ENCODE data around the gene GDF3. TPM values are rescaled to one million over a fixed set of nuclear protein-coding genes. Genes with fewer than 3 reads are reported as not detected.

The GDF3 gene
- total and polyA plus RNA-seq, 2 donors (not counting 1 experiment from before 2014, with no cell fraction given): not detected

DNA sequence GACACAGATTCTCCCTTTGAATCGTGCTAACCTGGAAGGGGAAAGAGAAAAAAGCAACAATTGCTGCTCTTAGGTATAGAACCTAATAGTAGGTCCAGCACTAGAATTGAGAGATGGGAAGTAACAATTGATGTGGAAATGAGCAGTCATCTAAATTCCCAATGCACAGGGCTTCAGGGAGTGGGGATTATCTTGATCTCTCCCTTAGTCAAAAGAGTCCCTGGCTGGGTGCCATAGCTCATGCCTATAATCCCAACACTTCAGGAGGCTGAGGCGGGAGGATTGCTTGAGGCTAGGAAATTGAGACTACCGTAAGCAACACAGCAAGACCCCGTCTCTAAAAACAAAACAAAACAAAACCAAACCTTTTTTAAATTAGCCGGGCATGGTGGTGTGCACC lies 33.8 kb downstream of the GDF3 start:
- 90% methylated on average over 5 of the region's 5 CpGs for WGBS (ENCODE audit: insufficient coverage)
- no peak overlapping the region for H2AFZ ChIP-seq (ENCODE audit: insufficient read depth, low read depth, low read length, poor library complexity, severe bottlenecking)
- no peaks in the 10 kb centered on the region for H4K20me1 ChIP-seq (ENCODE audit: control insufficient read depth, insufficient read depth, low read length, poor library complexity, severe bottlenecking)

DNA sequence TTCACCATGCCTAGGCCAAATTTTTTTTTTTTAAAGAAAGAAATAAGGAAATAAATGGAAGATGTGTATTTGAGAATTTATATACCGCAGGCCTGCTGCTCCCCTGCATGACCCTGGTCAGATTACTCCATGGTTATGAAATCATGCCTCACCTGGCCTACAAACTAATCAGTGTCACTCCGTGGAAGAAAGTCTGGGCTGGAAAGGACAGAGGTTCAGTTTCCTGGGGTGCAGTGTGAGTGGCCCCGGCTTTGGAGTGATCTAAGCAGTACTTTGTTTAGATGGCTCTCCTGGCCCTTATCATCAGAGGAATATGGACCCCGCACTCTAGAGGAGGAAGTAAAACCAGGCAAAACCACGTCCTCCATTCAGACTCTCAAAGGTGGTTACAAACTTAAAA lies 39.5 kb downstream of the GDF3 start:
- peaks cover 4 to 12% of the 10 kb centered on the region in 2 donors for H3K4me1 ChIP-seq (ENCODE audit: control insufficient read depth in 2 of 2, insufficient read depth in 2 of 2, low read length in 2 of 2)
- 30% methylated on average over 4 of the region's 5 CpGs for WGBS (ENCODE audit: insufficient coverage)
- H3K36me3 ChIP-seq (replicated peaks in 1 of 2; ENCODE audit: control extremely low read depth in 1 of 2, control insufficient read depth in 1 of 2, extremely low read depth in 1 of 2, insufficient read depth in 2 of 2, low read length in 1 of 2): no peaks in the 10 kb centered on the region
- no peaks in the 10 kb centered on the region for H3K9me3 Mint-ChIP-seq (ENCODE audit: insufficient read depth)
- no peak overlapping the region for H3K4me3 Mint-ChIP-seq
- POLR2A ChIA-PET: no interaction called here
- H3K27ac ChIP-seq (ENCODE audit: low read length in 2 of 2): no peak overlapping the region
- no peak overlapping the region for H3K4me3 ChIP-seq (ENCODE audit: control extremely low read depth in 1 of 5, extremely low read depth in 1 of 5, insufficient read depth in 1 of 5, low read depth in 2 of 5, low read length in 4 of 5)
- CTCF ChIA-PET: interaction anchor here (1.5 kb wide), 1 partner anchor 15 kb away, joined by 3 read pairs; no protein-coding TSS in a partner anchor
- no peaks in the 10 kb centered on the region for H3K9me3 ChIP-seq (ENCODE audit: control extremely low read depth in 1 of 3, control insufficient read depth in 2 of 3, insufficient read depth in 1 of 3, low read length in 2 of 3)
- ATAC-seq (ENCODE audit: low read depth) (no peak), DNase-seq (no peak)
- no peaks in the 10 kb centered on the region for H4K20me1 ChIP-seq (ENCODE audit: control insufficient read depth, insufficient read depth, low read length, poor library complexity, severe bottlenecking)
- TF ChIP-seq, protein P1, sequence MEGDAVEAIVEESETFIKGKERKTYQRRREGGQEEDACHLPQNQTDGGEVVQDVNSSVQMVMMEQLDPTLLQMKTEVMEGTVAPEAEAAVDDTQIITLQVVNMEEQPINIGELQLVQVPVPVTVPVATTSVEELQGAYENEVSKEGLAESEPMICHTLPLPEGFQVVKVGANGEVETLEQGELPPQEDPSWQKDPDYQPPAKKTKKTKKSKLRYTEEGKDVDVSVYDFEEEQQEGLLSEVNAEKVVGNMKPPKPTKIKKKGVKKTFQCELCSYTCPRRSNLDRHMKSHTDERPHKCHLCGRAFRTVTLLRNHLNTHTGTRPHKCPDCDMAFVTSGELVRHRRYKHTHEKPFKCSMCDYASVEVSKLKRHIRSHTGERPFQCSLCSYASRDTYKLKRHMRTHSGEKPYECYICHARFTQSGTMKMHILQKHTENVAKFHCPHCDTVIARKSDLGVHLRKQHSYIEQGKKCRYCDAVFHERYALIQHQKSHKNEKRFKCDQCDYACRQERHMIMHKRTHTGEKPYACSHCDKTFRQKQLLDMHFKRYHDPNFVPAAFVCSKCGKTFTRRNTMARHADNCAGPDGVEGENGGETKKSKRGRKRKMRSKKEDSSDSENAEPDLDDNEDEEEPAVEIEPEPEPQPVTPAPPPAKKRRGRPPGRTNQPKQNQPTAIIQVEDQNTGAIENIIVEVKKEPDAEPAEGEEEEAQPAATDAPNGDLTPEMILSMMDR (IDR thresholded peaks at IDR 0.05): no peak
- TF ChIP-seq EZH2 (IDR thresholded peaks at IDR 0.05; ENCODE audit: borderline replicate concordance, insufficient read depth, low read depth, low read length, poor library complexity, severe bottlenecking): no peak
- peaks cover 9% of the 10 kb centered on the region for H3K27me3 Mint-ChIP-seq
- no peak overlapping the region for H3K4me2 ChIP-seq (replicated peaks; ENCODE audit: low read depth, low read length, poor library complexity, severe bottlenecking)
- intact Hi-C loops (cut with micrococcal nuclease): no loop called here
- H3K27ac Mint-ChIP-seq: no peak overlapping the region
- no peak overlapping the region for H3K9ac ChIP-seq (ENCODE audit: low read length)
- no peaks in the 10 kb centered on the region for H3K27me3 ChIP-seq (replicated peaks in 1 of 4; ENCODE audit: control extremely low read depth in 1 of 4, control insufficient read depth in 3 of 4, insufficient read depth in 4 of 4, low read length in 3 of 4)
- no peak overlapping the region for H2AFZ ChIP-seq (ENCODE audit: insufficient read depth, low read depth, low read length, poor library complexity, severe bottlenecking)
- peaks cover 12% of the 10 kb centered on the region for H3K4me1 Mint-ChIP-seq
- H3K79me2 ChIP-seq (ENCODE audit: control insufficient read depth, insufficient read depth, low read length): no peaks in the 10 kb centered on the region

More for the DNA sequence above, 33.8 kb downstream of the GDF3 start:
- Mint-ChIP-seq H3K27me3 (peaks cover 2% of the 10 kb centered on the region), H3K27ac (no peak overlapping the region), H3K4me1 (peaks cover 7% of the 10 kb centered on the region), H3K4me3 (no peak overlapping the region), H3K9me3 (ENCODE audit: insufficient read depth) (no peaks in the 10 kb centered on the region)
- H3K4me2 ChIP-seq (replicated peaks; ENCODE audit: low read depth, low read length, poor library complexity, severe bottlenecking): no peak overlapping the region
- DNase-seq (no peak), ATAC-seq (ENCODE audit: low read depth) (no peak)
- H3K36me3 ChIP-seq (replicated peaks in 1 of 2; ENCODE audit: control extremely low read depth in 1 of 2, control insufficient read depth in 1 of 2, extremely low read depth in 1 of 2, insufficient read depth in 2 of 2, low read length in 1 of 2): no peaks in the 10 kb centered on the region
- intact Hi-C loops (cut with micrococcal nuclease): no loop called here
- H3K27ac ChIP-seq (ENCODE audit: low read length in 2 of 2): no peak overlapping the region
- CTCF ChIA-PET: no interaction called here
- H3K9me3 ChIP-seq (ENCODE audit: control extremely low read depth in 1 of 3, control insufficient read depth in 2 of 3, insufficient read depth in 1 of 3, low read length in 2 of 3): no peaks in the 10 kb centered on the region
- H3K79me2 ChIP-seq (ENCODE audit: control insufficient read depth, insufficient read depth, low read length): no peaks in the 10 kb centered on the region
- POLR2A ChIA-PET: no interaction called here
- no peak overlapping the region for H3K4me3 ChIP-seq (ENCODE audit: control extremely low read depth in 1 of 5, extremely low read depth in 1 of 5, insufficient read depth in 1 of 5, low read depth in 2 of 5, low read length in 4 of 5)
- no peak overlapping the region for H3K9ac ChIP-seq (ENCODE audit: low read length)
- TF ChIP-seq, protein P1 (IDR thresholded peaks at IDR 0.05): no peak
- TF ChIP-seq EZH2 (IDR thresholded peaks at IDR 0.05; ENCODE audit: borderline replicate concordance, insufficient read depth, low read depth, low read length, poor library complexity, severe bottlenecking): no peak
- peaks cover 4 to 9% of the 10 kb centered on the region in 2 donors for H3K4me1 ChIP-seq (ENCODE audit: control insufficient read depth in 2 of 2, insufficient read depth in 2 of 2, low read length in 2 of 2)
- H3K27me3 ChIP-seq (replicated peaks in 1 of 4; ENCODE audit: control extremely low read depth in 1 of 4, control insufficient read depth in 3 of 4, insufficient read depth in 4 of 4, low read length in 3 of 4): no peaks in the 10 kb centered on the region
